ENCODE results near the gene CDC42.
"Not testable (repeated sequence)": the region's sequence is repeated elsewhere in the genome, so short reads cannot be mapped to it uniquely, and the experiment has no call there.

The CDC42 gene

DNA sequence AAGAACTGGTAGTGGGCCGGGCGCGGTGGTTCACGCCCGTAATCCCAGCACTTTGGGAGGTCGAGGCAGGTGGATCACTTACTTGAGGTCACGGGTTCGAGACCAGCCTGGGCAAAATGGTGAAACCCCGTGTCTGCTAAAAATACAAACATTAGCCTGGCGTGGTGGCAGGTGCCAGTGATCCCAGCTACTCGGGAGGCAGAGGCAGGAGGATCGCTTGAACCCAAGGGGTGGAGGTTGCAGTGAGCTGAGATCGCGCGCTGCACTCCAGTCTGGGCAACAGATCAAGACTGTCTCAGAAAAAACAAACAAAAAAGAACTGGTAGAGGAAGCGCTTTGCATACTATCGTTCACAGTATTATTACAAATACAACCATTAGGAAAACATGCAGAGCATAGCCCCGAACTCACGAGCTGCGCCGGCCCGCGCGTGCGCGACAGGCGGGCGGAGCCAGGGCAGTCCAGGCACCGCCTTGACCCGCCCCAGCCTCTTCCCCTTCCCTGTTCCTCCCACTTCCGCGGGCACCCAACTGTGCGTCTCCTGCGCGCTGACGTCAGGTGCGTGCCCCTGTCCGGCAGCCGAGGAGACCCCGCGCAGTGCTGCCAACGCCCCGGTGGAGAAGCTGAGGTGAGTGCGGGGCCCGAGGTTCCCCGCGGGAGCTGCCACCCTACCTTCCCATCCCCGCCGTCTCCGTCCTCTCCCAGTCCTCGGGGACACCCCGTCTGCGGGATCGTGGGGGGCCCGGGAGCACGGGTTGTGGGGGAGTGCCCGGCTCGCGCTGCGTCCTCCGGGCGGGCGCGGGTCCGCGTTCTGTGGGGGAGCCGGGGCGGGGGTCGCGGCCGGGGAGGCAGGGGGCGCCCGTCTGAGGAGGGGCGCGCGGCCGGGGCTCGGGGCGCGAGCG is at the start of gene CDC42:
TSS of gene CDC42 (plus strand) at position 595 of the 902 bp plus-strand sequence. CDS start 25,770 bp downstream, outside the sequence.
- peaks cover 37% of the 10 kb centered on the region for H3K36me3 Mint-ChIP-seq
- CTCF ChIA-PET: interaction anchor here (1.1 to 3.2 kb wide), 5 partner anchors 12 to 28 kb away, joined by 3 to 19 read pairs (median 5); no protein-coding TSS in a partner anchor
- peaks cover 69% of the 10 kb centered on the region for H3K4me1 Mint-ChIP-seq
- peak within 1 kb of the TSS; percentile 99 for H3K4me3 Mint-ChIP-seq
- H3K9me3 Mint-ChIP-seq: no peaks in the 10 kb centered on the region
- H3K27me3 Mint-ChIP-seq: peaks cover 4% of the 10 kb centered on the region
- DNase-seq: peak; percentile 98
- peak within 1 kb of the TSS; percentile 100 for H3K27ac Mint-ChIP-seq

- H3K4me1 Mint-ChIP-seq, CTCF ChIA-PET, DNase-seq, H3K27ac Mint-ChIP-seq, H3K4me3 Mint-ChIP-seq, H3K9me3 Mint-ChIP-seq, H3K36me3 Mint-ChIP-seq: not testable (repeated sequence)
- peaks cover 15% of the 10 kb centered on the region for H3K27me3 Mint-ChIP-seq
Observed at GRCh38 chr1:22002875-22003274, 49.6 kb upstream of the CDC42 start.

GRCh38 chr1:22003959-22004358 is 48.5 kb upstream of the CDC42 start:
- H3K4me1 Mint-ChIP-seq, H3K9me3 Mint-ChIP-seq, H3K4me3 Mint-ChIP-seq, H3K36me3 Mint-ChIP-seq, DNase-seq, CTCF ChIA-PET, H3K27ac Mint-ChIP-seq: not testable (repeated sequence)
- H3K27me3 Mint-ChIP-seq: peaks cover 15% of the 10 kb centered on the region

DNA sequence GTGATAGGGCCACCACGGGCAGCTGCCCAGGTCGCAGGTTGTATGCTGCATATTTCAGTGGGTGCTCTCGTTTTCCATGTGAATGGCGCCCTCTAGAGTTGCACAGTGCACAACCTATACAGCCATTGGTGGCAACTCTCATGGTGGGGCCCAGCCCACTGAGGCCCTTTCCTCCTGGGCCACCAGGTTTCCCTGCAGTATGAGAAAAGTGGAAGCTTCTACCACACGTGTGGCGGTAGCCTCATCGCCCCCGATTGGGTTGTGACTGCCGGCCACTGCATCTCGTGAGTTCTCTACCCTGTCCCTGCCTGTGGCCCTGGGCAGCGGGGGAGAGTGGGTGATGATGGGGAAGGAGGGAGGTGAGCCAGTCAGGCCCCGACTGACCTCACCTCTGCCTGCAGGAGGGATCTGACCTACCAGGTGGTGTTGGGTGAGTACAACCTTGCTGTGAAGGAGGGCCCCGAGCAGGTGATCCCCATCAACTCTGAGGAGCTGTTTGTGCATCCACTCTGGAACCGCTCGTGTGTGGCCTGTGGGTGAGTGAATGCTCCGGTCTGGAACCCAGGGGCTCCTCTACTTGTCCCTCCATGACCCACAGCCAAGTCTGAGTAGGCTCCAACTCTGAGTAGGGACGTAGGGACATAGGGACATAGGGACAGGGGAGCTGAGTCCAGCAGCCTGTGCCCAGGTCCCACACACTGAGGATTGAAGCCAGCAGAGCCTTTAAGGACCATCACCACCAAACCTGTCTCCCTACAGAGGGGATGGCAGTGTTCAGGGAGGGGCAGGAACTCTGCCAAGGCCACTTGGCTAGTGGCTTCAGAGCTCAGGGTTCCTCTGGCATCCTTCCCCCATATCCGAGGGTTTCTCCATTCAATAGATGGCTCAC is 47.0 kb upstream of the CDC42 start:
- not testable (repeated sequence) for H3K4me3 Mint-ChIP-seq, H3K36me3 Mint-ChIP-seq, H3K9me3 Mint-ChIP-seq, H3K27ac Mint-ChIP-seq, H3K4me1 Mint-ChIP-seq
- H3K27me3 Mint-ChIP-seq: peaks cover 12% of the 10 kb centered on the region
- CTCF ChIA-PET: interaction anchor here (0.6 kb wide), 1 partner anchor 28 kb away, joined by 3 read pairs; no protein-coding TSS in a partner anchor
- DNase-seq: peak; percentile 68

GRCh38 chr1:22006736-22007135 is 45.8 kb upstream of the CDC42 start:
- H3K4me3 Mint-ChIP-seq, H3K4me1 Mint-ChIP-seq, DNase-seq, H3K9me3 Mint-ChIP-seq, CTCF ChIA-PET, H3K27me3 Mint-ChIP-seq, H3K27ac Mint-ChIP-seq, H3K36me3 Mint-ChIP-seq: not testable (repeated sequence)

DNA sequence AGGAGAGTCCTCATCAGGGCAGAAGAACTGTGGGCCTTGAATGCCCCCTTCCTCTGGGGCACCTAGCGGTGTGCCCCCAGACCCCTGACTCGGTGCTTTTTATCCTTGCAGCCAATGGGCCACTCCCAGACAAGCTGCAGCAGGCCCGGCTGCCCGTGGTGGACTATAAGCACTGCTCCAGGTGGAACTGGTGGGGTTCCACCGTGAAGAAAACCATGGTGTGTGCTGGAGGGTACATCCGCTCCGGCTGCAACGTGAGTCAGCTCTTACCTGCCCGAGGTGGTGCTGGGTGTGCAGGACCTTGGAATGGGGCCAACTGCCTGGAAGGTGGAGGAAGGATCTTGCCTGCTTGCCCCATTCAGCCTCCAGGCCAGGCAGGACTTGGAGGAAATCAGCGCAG is 45.2 kb upstream of the CDC42 start:
- H3K27me3 Mint-ChIP-seq, H3K4me3 Mint-ChIP-seq, H3K36me3 Mint-ChIP-seq, H3K4me1 Mint-ChIP-seq, H3K9me3 Mint-ChIP-seq, H3K27ac Mint-ChIP-seq, DNase-seq: not testable (repeated sequence)
- CTCF ChIA-PET: interaction anchor here (0.6 kb wide), 1 partner anchor 17 kb away, joined by 3 read pairs; no protein-coding TSS in a partner anchor

GRCh38 chr1:22009566-22009965 is 42.9 kb upstream of the CDC42 start:
- H3K4me1 Mint-ChIP-seq, CTCF ChIA-PET, H3K9me3 Mint-ChIP-seq, H3K36me3 Mint-ChIP-seq, H3K27me3 Mint-ChIP-seq, H3K27ac Mint-ChIP-seq, DNase-seq, H3K4me3 Mint-ChIP-seq: not testable (repeated sequence)

DNA sequence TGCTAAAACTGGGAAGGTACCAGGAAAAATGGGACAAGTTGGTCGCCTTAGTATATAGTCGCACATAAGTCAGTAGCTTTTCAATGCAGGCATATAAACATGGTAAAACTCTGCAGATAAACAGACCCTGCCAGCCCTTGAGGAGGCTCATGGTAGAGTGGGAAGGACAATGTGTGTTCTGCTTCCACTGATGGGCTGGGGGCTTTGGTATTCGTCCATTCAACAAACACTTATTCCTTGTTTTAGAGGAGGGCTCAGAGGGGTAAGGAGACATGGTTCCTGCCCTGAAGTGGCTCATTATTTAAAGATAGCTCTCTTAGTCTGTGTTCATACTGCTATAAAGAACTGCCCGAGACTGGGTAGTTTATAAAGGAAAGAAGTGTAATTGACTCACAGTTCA is 39.8 kb upstream of the CDC42 start:
- H3K9me3 Mint-ChIP-seq, H3K4me1 Mint-ChIP-seq, DNase-seq, H3K27ac Mint-ChIP-seq, CTCF ChIA-PET, H3K36me3 Mint-ChIP-seq, H3K4me3 Mint-ChIP-seq: not testable (repeated sequence)
- H3K27me3 Mint-ChIP-seq: peaks cover 15% of the 10 kb centered on the region

- CTCF ChIA-PET, H3K9me3 Mint-ChIP-seq, DNase-seq, H3K36me3 Mint-ChIP-seq, H3K4me3 Mint-ChIP-seq, H3K27ac Mint-ChIP-seq: not testable (repeated sequence)
- Mint-ChIP-seq H3K4me1 (peaks cover 14% of the 10 kb centered on the region), H3K27me3 (peaks cover 20% of the 10 kb centered on the region)
Observed at GRCh38 chr1:22014575-22015206, 37.8 kb upstream of the CDC42 start.

- H3K4me1 Mint-ChIP-seq: peaks cover 36% of the 10 kb centered on the region
- H3K4me3 Mint-ChIP-seq: no peak overlapping the region
- peaks cover 20% of the 10 kb centered on the region for H3K27me3 Mint-ChIP-seq
- CTCF ChIA-PET: interaction anchor here (0.7 kb wide), 1 partner anchor 96 kb away, joined by 3 read pairs; no protein-coding TSS in a partner anchor
- peak; percentile 72 for DNase-seq
- H3K36me3 Mint-ChIP-seq: no peaks in the 10 kb centered on the region
- peak overlapping the region; percentile 83 for H3K27ac Mint-ChIP-seq
- H3K9me3 Mint-ChIP-seq: no peaks in the 10 kb centered on the region
Observed at GRCh38 chr1:22018583-22019559, 33.6 kb upstream of the CDC42 start.

GRCh38 chr1:22021061-22021460 is 31.4 kb upstream of the CDC42 start:
- Mint-ChIP-seq H3K27me3 (peaks cover 9% of the 10 kb centered on the region), H3K4me3 (no peak overlapping the region), H3K9me3 (no peaks in the 10 kb centered on the region), H3K4me1 (peaks cover 50% of the 10 kb centered on the region), H3K27ac (no peak overlapping the region), H3K36me3 (peaks cover 3% of the 10 kb centered on the region)
- CTCF ChIA-PET: no interaction called here
- no peak for DNase-seq

- no peaks in the 10 kb centered on the region for H3K9me3 Mint-ChIP-seq
- H3K4me3 Mint-ChIP-seq: peak overlapping the region; percentile 88
- H3K4me1 Mint-ChIP-seq: peaks cover 67% of the 10 kb centered on the region
- H3K27ac Mint-ChIP-seq: peak overlapping the region; percentile 97
- H3K36me3 Mint-ChIP-seq: peaks cover 14% of the 10 kb centered on the region
- DNase-seq: peak; percentile 87
- H3K27me3 Mint-ChIP-seq: no peaks in the 10 kb centered on the region
- CTCF ChIA-PET: interaction anchor here (0.5 to 3.2 kb wide), 12 partner anchors 9 to 286 kb away, joined by 3 to 22 read pairs (median 4); partner anchors contain the start of gene CDC42
Observed at GRCh38 chr1:22024485-22025367, 27.8 kb upstream of the CDC42 start.

All from activated naive CD4-positive, alpha-beta T cell treated with anti-CD3 and anti-CD28 coated beads, Interleukin-2, amount 10 ng/mL, durations not matched to agents 7 days and 5 days (primary cell).